Measurements from ENCODE around the gene TMPRSS13. TPM values are rescaled to one million over a fixed set of nuclear protein-coding genes. Genes with fewer than 3 reads are reported as not detected.

The TMPRSS13 gene
- total and polyA plus RNA-seq, 9 of the 15 experiments (the other 6 are each of a cell fraction or from before 2014, with no cell fraction given): 0.11 to 0.29 (median 0.15) TPM

DNA sequence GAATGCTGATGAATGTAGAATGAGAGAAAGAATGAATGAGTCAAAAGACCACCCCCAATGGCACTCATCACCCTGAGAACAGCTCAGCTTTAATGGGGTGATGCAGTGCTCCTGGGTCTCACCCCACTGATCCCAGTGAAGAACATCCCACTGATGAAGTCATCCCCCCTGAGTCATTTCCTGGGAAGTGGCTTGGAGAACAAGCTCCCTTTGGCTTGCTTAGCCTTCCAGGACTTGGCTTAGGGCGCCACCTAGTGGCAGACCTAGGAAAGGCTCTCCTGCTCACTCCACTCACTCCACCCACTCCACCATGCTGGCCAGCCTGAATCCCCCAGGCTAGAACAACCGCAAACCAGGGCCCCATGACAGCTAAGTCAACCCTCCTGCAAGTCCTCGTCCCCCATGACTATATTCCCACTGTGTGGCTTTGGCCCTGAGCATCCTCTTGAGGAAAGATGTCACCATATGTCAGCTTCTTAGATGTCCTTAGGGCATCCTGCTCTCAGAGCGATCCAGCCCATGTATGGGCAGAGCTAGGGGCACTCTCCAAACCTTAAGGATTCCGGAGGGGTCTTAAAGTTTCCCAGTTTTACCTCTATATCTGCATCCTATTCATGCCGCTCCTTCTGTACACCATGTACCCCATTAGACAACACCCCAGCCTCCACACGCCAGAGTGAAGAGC is 17.8 kb upstream of the TMPRSS13 start (continued):
- TF ChIP-seq, protein P1, sequence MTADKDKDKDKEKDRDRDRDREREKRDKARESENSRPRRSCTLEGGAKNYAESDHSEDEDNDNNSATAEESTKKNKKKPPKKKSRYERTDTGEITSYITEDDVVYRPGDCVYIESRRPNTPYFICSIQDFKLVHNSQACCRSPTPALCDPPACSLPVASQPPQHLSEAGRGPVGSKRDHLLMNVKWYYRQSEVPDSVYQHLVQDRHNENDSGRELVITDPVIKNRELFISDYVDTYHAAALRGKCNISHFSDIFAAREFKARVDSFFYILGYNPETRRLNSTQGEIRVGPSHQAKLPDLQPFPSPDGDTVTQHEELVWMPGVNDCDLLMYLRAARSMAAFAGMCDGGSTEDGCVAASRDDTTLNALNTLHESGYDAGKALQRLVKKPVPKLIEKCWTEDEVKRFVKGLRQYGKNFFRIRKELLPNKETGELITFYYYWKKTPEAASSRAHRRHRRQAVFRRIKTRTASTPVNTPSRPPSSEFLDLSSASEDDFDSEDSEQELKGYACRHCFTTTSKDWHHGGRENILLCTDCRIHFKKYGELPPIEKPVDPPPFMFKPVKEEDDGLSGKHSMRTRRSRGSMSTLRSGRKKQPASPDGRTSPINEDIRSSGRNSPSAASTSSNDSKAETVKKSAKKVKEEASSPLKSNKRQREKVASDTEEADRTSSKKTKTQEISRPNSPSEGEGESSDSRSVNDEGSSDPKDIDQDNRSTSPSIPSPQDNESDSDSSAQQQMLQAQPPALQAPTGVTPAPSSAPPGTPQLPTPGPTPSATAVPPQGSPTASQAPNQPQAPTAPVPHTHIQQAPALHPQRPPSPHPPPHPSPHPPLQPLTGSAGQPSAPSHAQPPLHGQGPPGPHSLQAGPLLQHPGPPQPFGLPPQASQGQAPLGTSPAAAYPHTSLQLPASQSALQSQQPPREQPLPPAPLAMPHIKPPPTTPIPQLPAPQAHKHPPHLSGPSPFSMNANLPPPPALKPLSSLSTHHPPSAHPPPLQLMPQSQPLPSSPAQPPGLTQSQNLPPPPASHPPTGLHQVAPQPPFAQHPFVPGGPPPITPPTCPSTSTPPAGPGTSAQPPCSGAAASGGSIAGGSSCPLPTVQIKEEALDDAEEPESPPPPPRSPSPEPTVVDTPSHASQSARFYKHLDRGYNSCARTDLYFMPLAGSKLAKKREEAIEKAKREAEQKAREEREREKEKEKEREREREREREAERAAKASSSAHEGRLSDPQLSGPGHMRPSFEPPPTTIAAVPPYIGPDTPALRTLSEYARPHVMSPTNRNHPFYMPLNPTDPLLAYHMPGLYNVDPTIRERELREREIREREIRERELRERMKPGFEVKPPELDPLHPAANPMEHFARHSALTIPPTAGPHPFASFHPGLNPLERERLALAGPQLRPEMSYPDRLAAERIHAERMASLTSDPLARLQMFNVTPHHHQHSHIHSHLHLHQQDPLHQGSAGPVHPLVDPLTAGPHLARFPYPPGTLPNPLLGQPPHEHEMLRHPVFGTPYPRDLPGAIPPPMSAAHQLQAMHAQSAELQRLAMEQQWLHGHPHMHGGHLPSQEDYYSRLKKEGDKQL (CRISPR knock-in tag; IDR thresholded peaks at IDR 0.05; ENCODE audit: borderline replicate concordance): no peak
- TF ChIP-seq KLF13 (tag; IDR thresholded peaks at IDR 0.05; ENCODE audit: borderline replicate concordance, low read depth): 0 out of 2 replicates have a peak, but pooled peaks have one; percentile 15
- TF ChIP-seq, protein P2, sequence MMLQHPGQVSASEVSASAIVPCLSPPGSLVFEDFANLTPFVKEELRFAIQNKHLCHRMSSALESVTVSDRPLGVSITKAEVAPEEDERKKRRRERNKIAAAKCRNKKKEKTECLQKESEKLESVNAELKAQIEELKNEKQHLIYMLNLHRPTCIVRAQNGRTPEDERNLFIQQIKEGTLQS (IDR thresholded peaks at IDR 0.05): peak; percentile 98
- TF ChIP-seq, protein P2 (CRISPR knock-in tag; conservative IDR thresholded peaks at IDR 0.05): no peak
- peak; percentile 98 for TF ChIP-seq JUN (IDR thresholded peaks at IDR 0.05; ENCODE audit: borderline replicate concordance, low read depth, low read length)
- TF ChIP-seq JUN (CRISPR knock-in tag; IDR thresholded peaks at IDR 0.05; ENCODE audit: borderline replicate concordance): no peak
- TF ChIP-seq RBM34 (IDR thresholded peaks at IDR 0.05; ENCODE audit: borderline replicate concordance, insufficient read depth, low read length): no peak
- peak; percentile 79 for TF ChIP-seq ARID1B (IDR thresholded peaks at IDR 0.05)
- 0 out of 2 replicates have a peak, but pooled peaks have one; percentile 35 for TF ChIP-seq ELF1 (tag; IDR thresholded peaks at IDR 0.05)
- TF ChIP-seq ZFPM2 (CRISPR knock-in tag; IDR thresholded peaks at IDR 0.05): no peak
- no peak for TF ChIP-seq HSF4 (CRISPR knock-in tag; IDR thresholded peaks at IDR 0.05; ENCODE audit: borderline replicate concordance)
- TF ChIP-seq KDM1A (IDR thresholded peaks at IDR 0.05): peak; percentile 12 to 58; a peak in 1 of 4 replicates
- no peak for TF ChIP-seq U2AF2 (optimal IDR thresholded peaks at IDR 0.05; ENCODE audit: low read depth, low read length)
- TF ChIP-seq RBM39 (optimal IDR thresholded peaks at IDR 0.05; ENCODE audit: low read depth, low read length): no peak
- TF ChIP-seq RUNX1 (IDR thresholded peaks at IDR 0.05; ENCODE audit: low read depth): no peak
- no peak for TF ChIP-seq HNRNPH1 (optimal IDR thresholded peaks at IDR 0.05; ENCODE audit: low read depth, low read length)
- peak; percentile 16; the same call in 1 of the 2 replicates for TF ChIP-seq MTA1 (IDR thresholded peaks at IDR 0.05; ENCODE audit: borderline replicate concordance)
- TF ChIP-seq, protein P3, sequence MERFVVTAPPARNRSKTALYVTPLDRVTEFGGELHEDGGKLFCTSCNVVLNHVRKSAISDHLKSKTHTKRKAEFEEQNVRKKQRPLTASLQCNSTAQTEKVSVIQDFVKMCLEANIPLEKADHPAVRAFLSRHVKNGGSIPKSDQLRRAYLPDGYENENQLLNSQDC (CRISPR knock-in tag; IDR thresholded peaks at IDR 0.05): no peak
- TF ChIP-seq KLF6 (CRISPR knock-in tag; IDR thresholded peaks at IDR 0.05; ENCODE audit: borderline replicate concordance): no peak
- TF ChIP-seq, protein P4, sequence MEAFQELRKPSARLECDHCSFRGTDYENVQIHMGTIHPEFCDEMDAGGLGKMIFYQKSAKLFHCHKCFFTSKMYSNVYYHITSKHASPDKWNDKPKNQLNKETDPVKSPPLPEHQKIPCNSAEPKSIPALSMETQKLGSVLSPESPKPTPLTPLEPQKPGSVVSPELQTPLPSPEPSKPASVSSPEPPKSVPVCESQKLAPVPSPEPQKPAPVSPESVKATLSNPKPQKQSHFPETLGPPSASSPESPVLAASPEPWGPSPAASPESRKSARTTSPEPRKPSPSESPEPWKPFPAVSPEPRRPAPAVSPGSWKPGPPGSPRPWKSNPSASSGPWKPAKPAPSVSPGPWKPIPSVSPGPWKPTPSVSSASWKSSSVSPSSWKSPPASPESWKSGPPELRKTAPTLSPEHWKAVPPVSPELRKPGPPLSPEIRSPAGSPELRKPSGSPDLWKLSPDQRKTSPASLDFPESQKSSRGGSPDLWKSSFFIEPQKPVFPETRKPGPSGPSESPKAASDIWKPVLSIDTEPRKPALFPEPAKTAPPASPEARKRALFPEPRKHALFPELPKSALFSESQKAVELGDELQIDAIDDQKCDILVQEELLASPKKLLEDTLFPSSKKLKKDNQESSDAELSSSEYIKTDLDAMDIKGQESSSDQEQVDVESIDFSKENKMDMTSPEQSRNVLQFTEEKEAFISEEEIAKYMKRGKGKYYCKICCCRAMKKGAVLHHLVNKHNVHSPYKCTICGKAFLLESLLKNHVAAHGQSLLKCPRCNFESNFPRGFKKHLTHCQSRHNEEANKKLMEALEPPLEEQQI (IDR thresholded peaks at IDR 0.05): no peak

Measured in K562 (cell line).